NCI-H1436 (cell line): ENCODE measurements around the gene HMG20B.

Experiments used
- DNase-seq: peaks from one replicate; lab custom pipeline; 2025; lab: John Stamatoyannopoulos, UW

HMG20B gene

DNA sequence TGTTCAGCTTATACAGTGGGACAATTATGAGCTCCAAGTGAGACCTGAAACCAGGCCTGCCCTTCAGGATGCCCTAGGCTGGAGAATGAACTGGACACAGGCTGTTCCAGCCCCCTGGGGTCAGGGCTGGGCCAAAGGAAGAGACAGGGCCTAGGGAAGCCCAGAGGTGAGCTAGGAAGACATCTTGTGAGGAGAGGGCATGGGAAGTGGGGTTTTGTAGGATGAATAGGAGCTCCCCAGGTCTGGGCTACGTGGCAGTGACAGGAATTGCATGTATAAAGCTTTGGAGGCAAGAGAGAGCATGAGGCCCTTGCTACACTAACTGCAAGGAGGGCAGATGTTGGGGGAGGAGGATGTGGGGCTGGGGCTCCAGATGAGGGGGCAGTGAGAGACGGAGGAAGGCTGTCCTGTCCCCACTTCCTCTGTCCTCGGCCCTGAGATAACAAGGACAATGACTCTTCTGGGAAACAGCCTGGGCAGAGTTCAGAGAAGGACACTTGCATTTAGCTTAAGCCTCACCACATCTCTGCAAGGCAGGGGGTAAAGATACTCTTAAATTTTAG lies 35.4 kb downstream of the HMG20B start:
- DNase-seq: no peak

DNA sequence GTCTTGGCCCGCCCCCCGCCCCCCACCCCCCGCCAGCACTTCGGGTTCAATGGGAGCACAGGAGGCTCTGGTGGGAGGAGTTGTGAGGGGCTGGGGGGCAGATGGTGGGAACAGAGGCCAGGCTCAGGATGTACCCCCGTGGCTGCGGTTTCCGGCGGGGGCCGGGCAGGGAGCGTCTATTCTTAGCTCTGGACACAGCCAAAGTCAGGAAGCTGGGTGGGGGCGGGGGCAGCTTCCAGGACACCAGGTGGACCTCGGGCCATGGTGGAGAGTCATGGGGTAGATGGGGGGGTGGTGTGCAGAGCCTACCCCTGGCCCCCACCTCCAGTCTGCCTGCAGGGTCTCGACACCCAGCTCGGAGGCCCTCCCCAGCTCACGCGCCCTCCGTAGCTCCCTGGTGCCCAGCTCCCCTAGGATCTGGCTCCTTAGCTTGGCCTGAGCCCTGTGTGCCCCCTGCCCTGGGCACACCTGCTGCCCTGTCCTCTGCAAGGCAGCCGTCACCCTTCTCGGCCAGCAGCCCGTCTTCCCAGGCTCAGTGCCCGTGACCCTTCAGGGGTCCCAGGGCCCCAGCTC lies 36.1 kb downstream of the HMG20B start:
- DNase-seq: no peak

DNA sequence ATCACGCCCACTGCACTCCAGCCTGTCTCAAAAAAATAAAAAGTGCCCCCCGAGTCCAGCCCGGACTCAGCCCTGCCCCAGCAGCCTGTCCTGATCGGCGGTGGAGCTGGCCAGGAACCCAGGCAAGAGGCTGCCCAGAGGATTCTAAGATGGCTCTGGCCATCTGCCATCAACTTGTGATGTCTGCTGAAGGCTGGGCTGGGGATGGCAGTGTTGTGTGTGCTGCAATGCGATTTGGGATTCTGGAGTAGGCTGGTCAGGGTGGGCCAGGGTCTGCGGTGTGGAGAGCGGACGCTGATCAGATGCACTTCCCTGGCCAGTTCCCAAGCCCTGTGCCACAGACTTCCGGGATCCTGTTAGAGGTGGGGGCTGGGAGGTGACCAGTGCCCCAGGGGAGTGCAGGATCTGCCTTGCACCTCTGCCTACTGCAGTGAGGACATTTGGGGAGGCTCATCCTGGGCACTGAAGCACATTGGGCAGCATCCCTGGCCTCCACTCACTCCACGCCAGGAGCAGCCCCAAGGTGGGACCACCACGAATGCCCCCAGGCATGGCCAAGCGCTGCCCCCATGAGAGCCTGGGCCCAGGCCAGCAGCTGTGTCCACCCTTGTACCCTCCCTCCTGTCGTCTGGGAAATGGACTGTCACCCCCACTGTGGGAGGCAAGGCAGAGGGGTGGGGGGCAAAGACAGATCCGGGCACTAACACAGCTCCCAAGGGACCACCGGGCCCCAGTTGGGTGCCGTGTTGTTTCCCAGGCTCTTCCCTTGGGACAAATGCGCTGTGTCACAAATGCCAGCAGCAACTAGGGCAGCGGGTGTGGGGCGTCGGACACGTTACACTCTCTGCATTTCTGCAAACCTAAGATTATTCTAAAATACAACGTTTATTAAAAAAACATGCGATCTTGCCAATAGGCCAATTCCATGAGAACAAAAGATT lies 37.3 kb downstream of the HMG20B start:
- DNase-seq: no peak

DNA sequence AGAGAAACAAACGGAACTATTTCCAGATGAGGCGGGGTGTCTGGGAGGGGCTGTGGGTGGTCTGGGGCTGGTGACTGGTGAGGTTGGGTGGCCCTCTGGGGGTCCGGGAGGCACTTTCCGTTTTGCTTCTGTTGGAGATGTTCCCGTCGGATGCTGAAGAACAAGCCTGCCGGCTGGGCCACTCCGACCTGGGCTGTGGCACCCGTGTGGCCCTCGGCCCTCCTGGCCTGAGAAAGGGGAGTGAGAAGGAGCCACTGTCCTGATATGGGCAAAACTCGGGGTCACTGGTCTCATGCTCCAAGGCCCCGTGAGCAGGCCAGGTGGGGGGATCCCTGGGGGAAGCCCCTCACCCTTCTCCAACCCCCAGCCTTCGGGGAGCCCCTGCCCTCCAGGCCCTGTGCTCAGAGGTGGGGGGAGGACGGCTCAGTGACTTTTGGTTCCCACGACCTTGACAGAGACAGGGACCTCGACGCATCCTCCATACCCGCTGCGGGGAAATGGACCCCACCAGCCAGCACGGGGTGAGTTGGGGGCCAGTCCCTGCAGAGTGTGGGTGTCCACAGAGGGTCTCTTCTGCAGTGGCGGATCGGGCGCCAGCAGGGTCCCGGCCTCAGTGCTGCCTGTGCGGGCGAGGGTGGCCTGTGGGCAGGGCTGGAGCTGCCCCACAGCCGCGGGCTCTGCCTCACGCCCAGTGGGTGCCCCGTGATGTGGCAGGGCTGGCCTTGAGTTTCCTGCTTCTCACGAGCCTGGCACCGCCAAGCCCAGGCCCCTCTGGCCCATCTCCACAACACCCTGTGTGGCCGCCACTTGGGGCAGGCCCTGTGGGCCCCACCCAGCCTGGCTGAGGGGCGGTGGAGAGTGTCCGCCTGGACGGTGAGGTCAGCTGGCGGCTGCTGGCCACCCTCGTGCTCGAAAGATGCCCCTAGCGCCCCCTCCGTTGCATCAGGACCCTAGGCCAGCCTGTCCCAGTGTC lies 38.3 kb downstream of the HMG20B start:
- DNase-seq: no peak

DNA sequence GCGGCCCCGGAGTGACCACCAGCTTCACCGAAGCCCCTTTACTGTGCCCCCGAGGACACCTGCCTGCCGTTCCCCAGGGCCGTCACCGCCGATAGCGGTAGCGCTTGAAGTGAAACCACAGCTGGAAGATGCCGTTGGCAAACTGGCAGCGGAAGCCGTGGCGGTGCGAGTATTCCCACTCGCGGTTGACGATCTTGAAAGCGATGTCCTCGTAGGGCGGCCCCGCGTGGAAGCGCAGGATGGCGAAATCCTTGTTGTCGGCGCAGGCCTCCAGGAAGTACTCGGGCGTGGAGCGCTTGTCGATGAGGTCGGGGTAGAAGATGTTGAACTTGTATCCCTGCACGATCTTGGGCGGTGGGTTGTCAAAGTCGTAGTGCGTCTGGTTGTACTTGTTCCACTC lies 39.1 kb downstream of the HMG20B start:
- DNase-seq: no peak

DNA sequence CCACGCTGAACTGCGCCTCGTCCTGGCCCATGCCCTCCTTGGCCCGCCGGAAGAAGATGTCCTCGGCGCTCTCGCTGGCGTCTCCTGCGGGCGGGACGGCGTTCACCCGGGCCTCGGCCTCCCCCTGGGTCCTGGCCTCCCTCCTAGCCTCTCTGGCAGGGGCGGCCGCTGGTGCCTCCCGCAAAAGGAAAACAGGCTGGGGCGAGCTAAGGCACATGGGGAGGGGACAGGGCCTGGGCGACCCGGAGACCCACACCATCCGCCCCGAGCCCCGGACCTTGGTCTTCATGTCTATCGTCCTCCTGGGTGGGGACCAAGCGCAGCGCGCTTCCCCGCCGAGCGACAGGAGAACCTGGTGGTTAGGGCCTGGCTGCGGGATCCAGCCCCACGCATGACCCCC lies 39.6 kb downstream of the HMG20B start:
- DNase-seq: no peak

DNA sequence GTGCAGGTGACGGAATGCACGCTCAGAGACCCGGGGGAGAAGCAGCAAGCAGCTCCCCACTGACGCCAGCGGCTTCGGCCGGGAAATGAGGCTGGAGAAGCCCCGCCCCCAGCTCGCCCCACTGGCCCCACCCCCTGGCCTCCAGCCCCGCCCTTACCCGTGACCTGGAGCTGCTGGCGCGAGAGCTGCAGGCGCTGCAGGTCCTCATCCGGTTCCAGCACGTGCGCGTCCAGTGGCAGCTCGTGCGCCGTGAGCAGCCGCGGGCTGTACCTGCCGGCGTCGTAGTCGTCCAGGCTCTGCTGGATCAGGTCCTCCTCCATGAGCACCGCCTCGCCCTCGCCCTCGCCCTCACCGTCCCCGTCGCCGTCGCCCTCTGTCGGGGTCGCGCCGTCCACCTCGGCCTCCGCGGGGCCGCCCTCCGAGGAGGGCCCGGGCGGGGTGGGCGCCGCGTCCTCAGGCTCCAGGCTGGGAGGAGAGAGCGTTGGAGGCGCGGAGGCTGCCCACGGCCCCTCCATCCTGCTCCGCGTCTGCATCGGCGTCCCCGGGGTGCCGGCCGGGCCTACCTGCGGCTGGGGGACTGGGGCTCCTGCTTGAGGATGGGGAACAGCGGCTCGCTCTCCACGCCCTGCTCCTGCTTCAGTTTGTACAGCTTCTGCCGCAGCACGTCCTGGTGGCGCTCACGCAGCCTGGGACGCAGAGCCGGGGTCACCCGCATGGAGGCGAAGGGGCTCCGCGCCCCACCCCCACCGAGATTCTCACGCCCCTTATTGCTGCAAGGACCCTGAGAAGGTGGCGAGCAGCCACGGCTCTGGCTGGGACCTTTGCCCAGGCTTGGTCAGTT lies 40.4 kb downstream of the HMG20B start:
- DNase-seq: no peak

DNA sequence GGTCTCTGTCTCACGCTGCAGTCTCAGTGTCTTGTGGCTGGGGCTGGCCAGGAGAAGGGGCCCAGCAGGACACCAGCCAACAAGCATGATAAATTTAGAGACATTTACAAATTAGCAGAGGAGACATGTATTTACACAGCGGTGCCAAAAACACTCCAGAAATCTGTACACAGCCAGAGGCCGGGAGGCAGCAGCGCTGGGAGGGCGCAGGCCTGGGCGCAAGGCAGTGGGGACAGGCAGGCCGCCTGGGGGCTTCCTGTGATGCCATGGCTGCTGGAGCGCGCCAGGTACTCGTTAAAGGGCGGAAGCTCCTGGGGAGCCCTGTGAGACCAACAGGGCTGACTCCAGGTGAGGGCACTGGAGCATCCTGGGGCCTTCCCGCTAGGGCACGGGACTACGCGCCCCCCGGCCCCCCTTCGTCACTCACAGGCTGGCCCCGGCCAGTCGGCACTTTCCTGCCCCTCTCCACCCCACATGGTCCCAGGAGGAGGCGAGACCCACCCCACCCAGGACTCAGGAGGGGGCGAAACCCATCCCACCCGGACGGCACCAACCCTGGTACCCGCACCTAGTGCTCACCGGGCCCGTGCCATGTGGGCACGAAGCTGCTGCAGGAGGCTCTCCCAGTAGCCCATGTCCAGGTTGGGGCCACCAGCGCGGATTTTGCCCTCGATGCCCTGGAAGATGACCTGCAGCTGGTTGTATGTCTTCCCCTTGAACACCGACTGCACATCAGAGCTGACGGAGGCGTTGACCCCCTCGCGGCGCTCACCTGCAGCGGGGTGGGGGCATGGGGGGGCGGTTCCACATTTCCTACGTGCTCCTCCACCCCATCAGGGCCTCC lies 41.3 kb downstream of the HMG20B start:
- no peak for DNase-seq

DNA sequence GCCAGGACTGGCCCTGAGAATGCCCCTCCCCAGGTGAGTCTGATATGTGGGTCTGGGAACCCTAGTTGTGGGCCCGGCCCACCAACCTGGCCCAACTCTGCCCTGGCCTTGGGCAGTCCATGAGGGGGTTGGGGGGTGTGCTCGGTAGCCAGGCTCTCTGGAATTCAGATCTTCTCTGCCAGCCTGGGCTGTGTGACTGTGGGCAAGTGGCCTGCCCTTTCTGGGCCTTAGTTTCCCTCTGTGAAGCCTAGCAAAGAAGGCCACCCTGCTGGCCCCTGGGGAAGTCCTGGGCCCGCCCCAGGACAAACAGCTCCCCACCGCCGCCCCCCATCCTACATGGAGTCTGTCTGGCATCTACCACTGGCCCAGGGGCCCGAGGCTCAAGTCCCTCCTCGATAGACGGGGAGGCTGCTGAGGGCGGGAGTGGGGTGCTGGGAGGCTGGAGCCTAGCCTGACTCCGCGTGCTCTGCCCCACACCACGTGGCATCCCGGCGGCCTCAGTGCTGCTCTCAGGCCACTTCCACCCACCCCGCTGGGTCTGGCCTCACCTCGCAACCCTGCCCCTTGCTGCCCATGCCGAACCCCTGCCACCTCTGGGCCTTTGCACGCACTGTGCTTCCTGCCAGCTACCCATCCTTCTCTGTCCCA lies 42.2 kb downstream of the HMG20B start:
- DNase-seq: no peak

DNA sequence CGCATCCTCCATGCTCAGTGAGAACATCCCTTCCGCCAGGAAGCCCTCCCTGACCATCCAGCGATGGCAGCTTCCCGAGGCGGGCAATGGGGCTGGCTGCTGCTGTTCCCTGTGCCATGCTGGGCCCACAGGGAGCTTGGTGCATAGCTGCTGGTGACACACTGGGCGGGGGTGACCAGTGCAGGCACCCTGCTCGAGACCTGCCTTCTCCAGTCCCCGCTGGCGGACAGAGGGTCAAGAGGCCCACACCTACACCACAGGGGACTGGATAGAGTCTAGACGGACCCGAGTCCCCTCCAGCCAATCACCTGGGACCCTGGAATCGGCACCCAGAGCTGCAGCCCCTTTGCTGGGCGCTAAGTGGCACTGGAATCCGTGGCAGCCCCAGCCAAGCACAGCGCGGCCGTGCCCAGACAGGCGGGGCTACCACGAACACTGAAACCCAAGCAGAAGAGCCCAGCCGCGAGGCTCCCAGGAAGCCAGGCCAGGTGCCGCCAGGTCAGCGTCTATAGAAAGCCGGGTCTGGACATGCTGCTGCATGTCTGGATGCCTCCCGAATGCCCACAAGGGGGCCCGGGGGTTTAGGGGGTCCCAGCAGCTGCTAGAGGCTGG lies 42.9 kb downstream of the HMG20B start:
- DNase-seq: no peak

DNA sequence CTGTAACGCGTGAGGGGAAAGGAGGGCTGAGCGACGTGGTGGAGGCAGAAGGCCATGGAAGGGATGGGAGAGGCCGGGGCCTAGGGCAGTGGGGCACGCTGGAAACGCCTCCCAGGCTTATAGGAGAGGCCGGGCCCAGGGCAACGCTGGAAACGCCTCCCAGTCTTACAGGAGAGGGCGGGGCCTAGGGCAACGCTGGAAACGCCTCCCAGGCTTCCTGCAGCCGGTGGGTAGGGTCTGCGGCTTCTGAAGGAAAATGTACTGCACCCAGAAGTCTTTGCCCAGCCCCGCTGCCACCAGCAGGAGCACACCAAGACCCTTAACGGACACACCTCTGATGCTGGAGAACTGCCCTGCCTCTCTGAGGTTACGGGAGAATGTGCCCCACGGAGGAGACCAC lies 44.7 kb downstream of the HMG20B start:
- DNase-seq: no peak

DNA sequence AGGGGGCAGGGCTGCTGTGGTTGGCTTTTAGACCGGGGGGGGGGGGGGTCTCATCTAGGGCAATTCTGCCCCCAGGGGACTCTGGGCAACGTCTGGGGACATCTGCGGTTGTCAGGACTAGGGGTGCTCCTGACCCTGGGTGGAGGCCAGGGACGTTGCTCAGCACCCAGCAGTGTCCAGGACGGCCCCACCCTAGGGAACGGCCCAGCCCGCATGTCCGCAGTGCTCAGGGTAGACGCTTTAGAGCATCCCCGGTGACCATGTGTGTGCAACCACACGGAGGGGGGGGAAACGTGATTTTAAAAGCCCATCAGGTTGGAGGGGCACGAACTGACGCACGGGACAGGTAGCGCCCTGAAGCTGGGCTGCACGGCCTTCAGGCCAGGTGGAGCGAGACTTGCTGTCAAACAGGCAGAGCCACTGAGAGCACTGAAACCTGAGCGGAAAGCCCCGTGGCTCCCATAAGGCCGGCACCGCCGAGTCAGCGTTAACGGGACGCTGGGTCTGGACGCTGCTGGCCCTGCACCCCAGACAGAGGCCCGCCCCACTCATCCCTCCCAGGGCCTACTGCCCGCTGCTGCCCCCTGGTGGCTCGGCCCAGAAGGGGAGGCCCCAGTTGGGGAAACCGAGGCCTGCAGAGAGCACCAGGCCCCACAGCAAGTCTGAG lies 45.5 kb downstream of the HMG20B start:
- DNase-seq: no peak

DNA sequence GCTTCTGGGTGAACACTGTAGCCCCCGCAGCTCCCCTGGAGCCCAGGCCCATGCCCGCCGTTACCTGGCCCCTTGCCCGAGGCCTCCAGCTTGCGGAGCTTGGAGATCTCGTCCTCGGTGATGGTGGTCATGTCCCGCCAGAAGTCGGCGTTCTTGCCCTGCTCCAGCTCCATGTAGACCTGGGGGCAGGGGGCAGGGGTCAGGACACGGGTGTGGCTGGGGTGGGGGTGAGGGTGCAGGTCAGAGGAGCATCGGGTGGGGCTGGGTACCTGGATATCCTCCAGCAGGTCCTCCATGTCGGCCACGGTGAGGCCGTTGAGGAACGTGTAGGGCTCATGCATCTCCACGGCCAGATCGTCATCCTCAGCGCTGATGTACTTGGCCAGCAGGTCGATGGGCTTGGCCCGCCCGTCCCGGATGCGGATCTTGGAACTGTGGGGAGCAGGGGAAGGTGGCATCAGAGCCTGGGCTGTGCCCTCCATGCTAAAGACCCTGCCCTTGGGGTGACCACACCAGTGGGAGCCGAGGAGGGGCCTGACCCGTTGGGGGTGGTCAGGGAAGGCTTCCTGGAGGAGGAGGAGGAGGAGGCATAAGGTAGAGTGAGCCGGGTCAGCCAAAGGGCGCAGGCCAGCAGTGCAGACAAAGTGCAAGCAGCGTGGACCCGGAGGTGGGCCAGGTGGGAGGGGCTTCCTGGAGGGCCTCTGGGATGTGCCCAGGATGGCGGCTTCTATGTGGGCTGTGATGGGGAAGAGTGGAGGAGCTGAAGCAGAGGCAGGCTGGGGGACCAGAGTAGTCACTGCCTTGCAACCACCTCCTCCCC lies 46.3 kb downstream of the HMG20B start:
- DNase-seq: no peak

DNA sequence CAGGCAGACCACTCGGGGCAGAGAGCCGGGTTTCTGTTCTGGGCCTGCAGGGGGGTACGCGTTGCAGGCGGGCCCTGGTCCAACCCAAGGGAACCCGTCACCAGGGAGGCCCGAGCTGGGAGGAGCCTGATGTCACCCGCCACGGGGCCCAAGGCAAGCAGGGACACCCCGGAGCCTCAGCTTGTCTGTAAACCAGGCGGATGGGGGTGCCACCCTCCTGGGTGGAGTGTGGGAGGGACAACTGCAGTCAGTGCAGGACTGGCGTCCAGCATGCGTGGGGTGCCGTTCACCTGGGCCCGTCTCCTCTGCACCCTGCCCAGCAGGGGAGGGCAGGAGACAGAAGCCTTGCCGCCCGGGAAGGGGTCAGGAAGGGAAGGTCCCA lies 46.9 kb downstream of the HMG20B start:
- no peak for DNase-seq

DNA sequence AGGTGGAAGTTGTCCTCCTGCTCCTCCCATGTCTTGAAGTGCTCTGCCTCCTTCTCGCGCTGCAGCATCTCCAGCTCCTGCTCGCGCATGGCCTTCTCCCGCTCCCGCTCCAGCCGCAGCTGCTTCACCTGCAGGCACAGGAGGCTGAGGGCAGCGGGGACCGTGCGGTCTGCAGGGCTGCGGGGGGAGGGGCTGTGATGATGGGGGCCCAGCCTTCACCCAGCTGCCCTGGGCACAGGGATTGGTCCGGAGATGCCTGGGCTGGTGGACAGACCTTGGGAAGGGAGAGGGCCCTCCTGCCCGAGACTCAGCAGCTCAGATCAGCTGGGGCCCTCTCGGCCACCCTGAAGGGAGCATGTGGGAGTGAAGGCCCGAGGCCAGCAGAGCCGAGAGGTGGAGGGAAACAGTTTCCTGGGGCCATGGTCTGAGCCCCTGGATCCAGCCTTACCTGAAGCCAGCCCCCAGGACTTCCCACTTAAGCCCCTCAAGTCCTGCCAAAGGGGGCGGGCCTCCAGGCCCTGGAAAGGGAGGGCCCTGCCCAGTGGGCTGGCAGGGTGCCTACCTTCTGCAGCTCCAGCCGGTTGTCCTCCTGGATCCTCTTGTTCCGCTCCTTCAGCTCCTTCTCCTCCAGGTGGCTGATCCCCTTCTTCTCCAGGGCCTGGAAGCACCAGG lies 47.5 kb downstream of the HMG20B start:
- DNase-seq: no peak

DNA sequence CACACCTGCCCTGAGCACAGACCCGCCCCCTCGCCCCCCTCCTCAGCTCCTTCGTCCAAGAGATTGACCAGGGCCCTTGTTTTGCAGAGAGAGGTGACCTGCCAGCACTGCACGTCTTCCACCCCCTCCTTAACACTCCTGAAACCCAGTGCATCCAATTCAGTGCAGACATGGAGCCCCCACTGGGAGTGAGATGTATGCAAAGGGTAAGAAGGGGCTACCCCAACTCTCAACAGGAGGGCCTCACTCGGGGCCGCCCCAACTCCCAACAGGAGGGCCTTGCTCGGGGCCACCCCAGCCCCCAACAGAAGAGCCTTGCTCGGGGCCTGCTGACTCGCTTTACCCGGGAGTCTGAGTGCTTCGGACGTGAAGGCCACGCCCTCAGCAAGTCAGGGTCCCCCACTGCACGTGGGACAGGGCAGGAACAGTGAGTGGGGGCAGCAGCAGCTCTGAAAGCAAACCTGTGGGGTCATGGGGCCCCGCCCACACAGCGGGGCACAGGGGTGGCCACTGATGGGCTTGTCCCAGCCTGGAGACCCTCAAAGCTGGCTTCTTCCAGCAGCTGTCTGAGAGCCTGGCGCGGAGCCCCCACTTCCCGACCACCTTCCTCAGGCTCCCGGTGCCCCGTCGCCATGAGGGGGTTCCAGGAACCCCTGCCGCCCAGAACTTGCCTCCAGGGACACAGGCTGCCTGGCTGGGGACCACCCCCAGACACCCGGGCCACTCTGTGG lies 48.2 kb downstream of the HMG20B start:
- no peak for DNase-seq

DNA sequence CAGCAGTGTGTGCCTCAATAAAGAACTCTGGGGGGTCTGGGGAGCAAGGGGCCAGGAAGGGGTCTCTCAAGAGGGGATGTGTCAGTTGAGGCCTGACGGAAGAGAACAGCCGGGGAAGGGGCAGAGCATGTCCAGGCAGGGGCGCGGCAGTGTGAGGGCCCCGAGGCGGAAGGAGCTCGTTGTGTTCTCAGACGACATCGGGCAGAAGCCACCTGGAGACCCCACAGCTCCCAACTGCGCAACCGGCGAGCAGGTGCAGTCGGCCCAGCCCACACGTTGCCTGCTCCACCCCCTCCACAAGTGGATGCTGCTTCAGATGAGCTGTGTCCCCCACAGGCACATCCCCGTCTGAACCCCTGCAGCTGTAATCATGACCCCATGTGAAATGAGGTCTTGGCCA lies 48.9 kb downstream of the HMG20B start:
- no peak for DNase-seq
